Kidney (tissue), 14 donors: ENCODE data around the gene RGS2. TPM values are rescaled to one million over a fixed set of nuclear protein-coding genes. Genes with fewer than 3 reads are reported as not detected.

ENCODE experiments used
- DNase-seq, 5 donors: peaks; one replicate each; pipeline ENCODE4 v3.0.0-alpha.2; 2013 to 2020
- FAIRE-seq: peaks from 2 replicates; lab custom pipeline; 2012; peaks lifted over from hg19 to GRCh38; lab: Jason Lieb, UNC
- H3K27ac ChIP-seq, 2 donors: one replicate each; pipeline ENCODE4 v1.7.0; 2013; ENCODE audit warnings: low read depth in 2 of 2, low read length in 2 of 2, inconsistent platforms in 1 of 2
- H3K27me3 ChIP-seq: one replicate; pipeline ENCODE4 v1.7.1; 2013; ENCODE audit warnings: low read length, inconsistent platforms; ENCODE audit not compliant: control insufficient read depth, insufficient read depth
- H3K36me3 ChIP-seq, 3 donors: one replicate each; pipeline versions ENCODE4 v1.7.0 to v1.7.1; 2013; ENCODE audit warnings: low read length in 3 of 3, control low read depth in 1 of 3, inconsistent platforms in 1 of 3; ENCODE audit not compliant: insufficient read depth in 3 of 3, control insufficient read depth in 2 of 3
- H3K4me1 ChIP-seq, 3 donors: one replicate each; pipeline versions ENCODE4 v1.7.0 to v1.7.1; 2013; ENCODE audit warnings: low read length in 3 of 3, inconsistent platforms in 1 of 3, low read depth in 1 of 3; ENCODE audit not compliant: control insufficient read depth in 2 of 3, insufficient read depth in 2 of 3
- H3K4me3 ChIP-seq, 3 donors: one replicate each; pipeline versions ENCODE4 v1.7.0 to v1.8.1; 2013; ENCODE audit warnings: low read length in 3 of 3, control low read depth in 1 of 3, inconsistent platforms in 1 of 3
- H3K9ac ChIP-seq, 3 donors: one replicate each; pipeline versions ENCODE4 v1.7.0 to v1.7.1; 2013; ENCODE audit warnings: low read length in 3 of 3, control low read depth in 1 of 3, inconsistent platforms in 1 of 3
- H3K9me3 ChIP-seq, 3 donors: one replicate each; pipeline versions ENCODE4 v1.7.0 to v1.7.1; 2013; ENCODE audit warnings: low read length in 3 of 3, control low read depth in 1 of 3, inconsistent platforms in 1 of 3; ENCODE audit not compliant: control insufficient read depth in 2 of 3, insufficient read depth in 1 of 3
- CTCF ChIP-seq: IDR thresholded peaks from 3 replicates; pipeline ENCODE4 v1.5.1; 2012; ENCODE audit warnings: mild to moderate bottlenecking, moderate library complexity, borderline replicate concordance; ENCODE audit not compliant: insufficient read depth; ENCODE audit errors: extremely low read depth
- intact Hi-C: fragments of 100-400 bp; cut with DNase I; formaldehyde crosslinking; loops from one replicate; pipeline ENCODE4 v1.11.1; 2022
- polyA plus RNA-seq: library from polyadenylated mRNA; stranded (reverse); fragments of 350-450 nt; fragmentation: Illumina TruSeq; extraction: RNeasy Lipid Tissue Mini Kit (QIAGEN cat#74804); gene quantifications from one replicate; pipeline ENCODE4 v1.2.3, GENCODE V29; 2014; ENCODE audit warnings: low read depth, low replicate concordance; ENCODE audit not compliant: insufficient read depth
- total RNA-seq: library from RNA; stranded (reverse); fragmentation: NEBNext Ultra II Directional; extraction: Animal tissue kit (Norgen Biotek cat#: 25700); gene quantifications from one replicate; pipeline ENCODE4 v1.2.1, GENCODE V29; 2021
- donor health status: control.
- donor health status: control.
- donor health status: control.
- donor health status: control.
- donor health status: control.
- donor health status: DM: yes; HTN: yes; CAD: no.
- donor health status: Normal renal cell carcinoma (clear cell type).

RGS2 gene
- total and polyA plus RNA-seq, 2 donors from 2014 or later = 51.2 to 85.1 TPM

- no peaks in the 10 kb centered on the region for H3K9me3 ChIP-seq
- FAIRE-seq = peak; percentile 50
These were observed 18.1 kb downstream of the RGS2 start for GRCh38 chr1:192826791-192827546.

GRCh38 chr1:192830595-192831246 is 21.9 kb downstream of the RGS2 start:
- H3K27me3 ChIP-seq = no peaks in the 10 kb centered on the region
- TF ChIP-seq CTCF = no peak
- H3K4me3 ChIP-seq = no peak overlapping the region
- H3K4me1 ChIP-seq = peaks cover 0 to 9% (median 0%) of the 10 kb centered on the region in 3 donors
- H3K9ac ChIP-seq = no peak overlapping the region
- H3K9me3 ChIP-seq = no peaks in the 10 kb centered on the region
- FAIRE-seq = no peak
- intact Hi-C loops = no loop called here
- H3K36me3 ChIP-seq = no peaks in the 10 kb centered on the region
- DNase-seq = peak in 1 of 5 donors; percentile 30
- H3K27ac ChIP-seq = no peak overlapping the region

More at GRCh38 chr1:192826791-192827546, 18.1 kb downstream of the RGS2 start:
- H3K36me3 ChIP-seq = no peaks in the 10 kb centered on the region
- peaks cover 0 to 9% (median 0%) of the 10 kb centered on the region in 3 donors for H3K4me1 ChIP-seq
- H3K9ac ChIP-seq = no peak overlapping the region
- intact Hi-C loops = no loop called here
- no peak for TF ChIP-seq CTCF
- no peak overlapping the region for H3K27ac ChIP-seq
- H3K4me3 ChIP-seq = no peak overlapping the region
- no peaks in the 10 kb centered on the region for H3K27me3 ChIP-seq
- DNase-seq = no peak

GRCh38 chr1:192831706-192832355 is 23.0 kb downstream of the RGS2 start:
- Histone ChIP-seq H3K4me1 (peaks cover 0 to 6% (median 0%) of the 10 kb centered on the region in 3 donors), H3K27me3 (no peaks in the 10 kb centered on the region), H3K9me3 (no peaks in the 10 kb centered on the region), H3K4me3 (no peak overlapping the region), H3K36me3 (no peaks in the 10 kb centered on the region), H3K9ac (no peak overlapping the region), H3K27ac (no peak overlapping the region)
- intact Hi-C loops = no loop called here
- FAIRE-seq = no peak
- no peak for DNase-seq
- no peak for TF ChIP-seq CTCF
